Measurements from ENCODE around the gene ZNF593OS.
A peak's percentile ranks its signal among the peaks of the same experiment; 100 is the strongest.

ZNF593OS gene

DNA sequence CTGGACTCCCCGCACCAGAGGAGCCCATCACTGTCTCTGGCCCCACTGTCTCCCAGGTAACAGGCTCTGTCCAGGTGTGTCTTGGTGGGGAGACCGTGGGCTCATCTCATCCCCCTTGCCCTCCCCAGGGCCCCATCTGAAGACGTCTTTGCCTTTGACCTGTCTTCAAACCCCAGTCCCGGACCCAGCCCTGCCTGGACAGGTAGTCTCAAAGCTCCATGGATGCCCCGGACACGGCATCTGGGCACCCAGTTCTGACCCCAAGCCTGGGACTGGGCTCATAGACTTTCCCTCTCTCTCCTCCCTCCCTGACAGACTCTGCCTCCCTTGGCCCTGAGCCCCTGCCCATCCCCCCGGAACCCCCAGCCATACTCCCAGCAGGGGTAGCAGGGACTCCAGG lies 12.5 kb upstream of the ZNF593OS start:
- no peak for DNase-seq (ENCODE audit: low read depth in 3 of 3)

DNA sequence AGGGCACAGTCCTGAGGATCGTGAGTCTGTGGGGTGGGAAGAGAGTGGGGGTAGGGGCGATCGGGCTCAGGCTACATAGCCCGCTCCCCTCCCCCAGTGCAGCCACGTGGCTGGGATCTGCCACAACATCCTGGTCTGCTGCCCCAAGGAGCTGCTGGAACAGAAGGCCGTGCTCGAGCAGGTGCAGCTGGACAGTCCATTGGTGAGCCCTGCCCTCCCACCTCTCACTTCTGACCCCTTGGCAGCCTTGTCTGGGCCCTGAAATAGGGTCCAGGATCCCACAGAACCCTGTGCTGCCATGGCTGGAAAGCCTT lies 10.7 kb upstream of the ZNF593OS start:
- no peak for DNase-seq (ENCODE audit: low read depth in 3 of 3)

DNA sequence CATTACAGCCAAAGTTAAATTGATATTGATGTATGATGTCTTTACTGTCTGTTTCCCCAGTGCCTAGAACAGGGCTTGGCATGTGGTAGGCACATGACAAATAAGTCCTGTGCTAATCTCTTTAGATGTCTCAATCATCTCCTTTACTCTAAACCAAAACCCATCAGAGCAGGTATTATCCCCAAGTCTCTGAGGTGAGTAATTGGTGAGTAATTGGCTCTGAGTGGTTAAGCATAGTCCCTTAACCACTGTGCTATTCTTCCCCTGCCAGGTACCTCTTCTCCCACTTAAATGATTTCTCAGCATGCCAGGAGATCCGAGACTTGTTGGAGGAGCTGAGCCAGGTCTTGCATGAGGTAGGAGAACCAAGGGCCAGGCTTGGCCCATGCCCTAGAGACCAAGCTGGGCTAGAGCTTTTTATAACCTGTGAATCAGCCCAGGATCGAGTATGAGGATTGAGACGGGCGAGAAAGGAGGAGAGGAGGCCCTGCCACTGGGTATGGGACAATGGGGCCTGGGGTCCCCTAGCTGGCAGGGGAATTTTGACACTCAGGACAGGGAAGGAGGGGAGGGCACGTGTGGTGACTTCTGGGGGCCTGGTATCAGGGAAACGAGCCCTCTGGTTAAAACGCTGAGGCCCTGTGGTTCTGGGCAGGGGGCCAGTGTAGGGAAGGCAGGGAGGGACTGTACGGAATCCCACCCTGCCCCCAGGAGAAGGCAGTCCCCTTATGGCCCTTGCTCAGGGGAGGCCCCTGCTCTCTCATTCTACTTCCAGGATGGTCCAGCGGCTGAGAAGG lies 10.2 kb upstream of the ZNF593OS start:
- DNase-seq (ENCODE audit: low read depth in 3 of 3): no peak

GRCh38 chr1:26180010-26180506 lies 8.4 kb upstream of the ZNF593OS start:
- DNase-seq (ENCODE audit: low read depth in 3 of 3): no peak

- peak in 1 of 3 experiments; percentile 37 for DNase-seq (ENCODE audit: low read depth in 3 of 3)
Measured at GRCh38 chr1:26177182-26177684, 5.6 kb upstream of the ZNF593OS start, which contains the start of gene CNKSR1. Gene CNKSR1 (plus strand): TSS chr1:26177491. CDS start chr1:26177548, 57 bp downstream.

- DNase-seq (ENCODE audit: low read depth in 3 of 3): no peak
Measured at GRCh38 chr1:26175346-26175745, 3.7 kb upstream of the ZNF593OS start.

GRCh38 chr1:26170472-26170821 lies 1.2 kb downstream of the ZNF593OS start:
- no peak for DNase-seq (ENCODE audit: low read depth in 3 of 3)

DNA sequence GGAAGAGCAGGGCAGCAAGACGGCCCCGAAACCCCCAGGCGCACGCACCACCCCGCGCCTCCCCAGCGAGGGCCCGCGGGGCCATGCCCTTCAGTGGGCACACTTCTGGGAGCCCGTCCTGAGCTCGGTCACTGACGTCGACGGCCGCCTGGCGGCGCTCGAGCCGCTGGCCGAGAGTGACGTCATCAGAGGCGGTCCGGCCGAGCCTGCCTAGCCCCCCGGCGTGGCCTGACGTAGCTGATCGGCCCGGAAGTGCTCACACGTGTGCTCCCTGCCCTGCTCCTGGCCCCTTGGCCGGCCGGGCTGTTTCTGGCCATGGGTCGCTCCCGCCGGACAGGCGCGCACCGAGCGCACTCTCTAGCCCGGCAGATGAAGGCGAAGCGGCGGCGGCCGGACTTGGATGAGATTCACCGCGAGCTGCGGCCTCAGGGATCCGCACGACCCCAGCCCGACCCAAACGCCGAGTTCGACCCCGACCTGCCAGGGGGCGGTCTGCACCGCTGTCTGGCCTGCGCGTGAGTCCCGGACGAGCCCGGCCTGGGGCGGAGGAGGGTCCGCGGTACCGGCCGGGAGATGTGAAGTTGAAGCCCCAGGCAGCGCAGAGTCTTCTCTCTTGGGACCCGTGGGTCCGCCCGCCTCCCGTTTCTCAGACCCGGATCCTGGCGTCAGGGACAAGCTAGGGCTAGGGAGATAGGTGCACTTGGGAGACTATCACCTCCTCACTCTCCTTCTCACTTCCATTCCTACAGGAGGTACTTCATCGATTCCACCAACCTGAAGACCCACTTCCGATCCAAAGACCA lies 1.8 kb downstream of the ZNF593OS start, which contains the start of gene ZNF593:
TSS of gene ZNF593 (plus strand) at position 240 of the 803 bp plus-strand sequence. CDS start at position 316, 76 bp downstream.
- DNase-seq (ENCODE audit: low read depth in 3 of 3): peak; percentile 81 to 89 (median 84)

GRCh38 chr1:26169198-26169554 lies 2.5 kb downstream of the ZNF593OS start:
- no peak for DNase-seq (ENCODE audit: low read depth in 3 of 3)

GRCh38 chr1:26168410-26169197 lies 3.0 kb downstream of the ZNF593OS start, which contains the start of gene C1orf232:
Gene C1orf232 (minus strand): TSS chr1:26168963. CDS start chr1:26168499, 464 bp downstream.
- DNase-seq (ENCODE audit: low read depth in 3 of 3): no peak

GRCh38 chr1:26166719-26167281 lies 4.8 kb downstream of the ZNF593OS start:
- no peak for DNase-seq (ENCODE audit: low read depth in 3 of 3)

DNA sequence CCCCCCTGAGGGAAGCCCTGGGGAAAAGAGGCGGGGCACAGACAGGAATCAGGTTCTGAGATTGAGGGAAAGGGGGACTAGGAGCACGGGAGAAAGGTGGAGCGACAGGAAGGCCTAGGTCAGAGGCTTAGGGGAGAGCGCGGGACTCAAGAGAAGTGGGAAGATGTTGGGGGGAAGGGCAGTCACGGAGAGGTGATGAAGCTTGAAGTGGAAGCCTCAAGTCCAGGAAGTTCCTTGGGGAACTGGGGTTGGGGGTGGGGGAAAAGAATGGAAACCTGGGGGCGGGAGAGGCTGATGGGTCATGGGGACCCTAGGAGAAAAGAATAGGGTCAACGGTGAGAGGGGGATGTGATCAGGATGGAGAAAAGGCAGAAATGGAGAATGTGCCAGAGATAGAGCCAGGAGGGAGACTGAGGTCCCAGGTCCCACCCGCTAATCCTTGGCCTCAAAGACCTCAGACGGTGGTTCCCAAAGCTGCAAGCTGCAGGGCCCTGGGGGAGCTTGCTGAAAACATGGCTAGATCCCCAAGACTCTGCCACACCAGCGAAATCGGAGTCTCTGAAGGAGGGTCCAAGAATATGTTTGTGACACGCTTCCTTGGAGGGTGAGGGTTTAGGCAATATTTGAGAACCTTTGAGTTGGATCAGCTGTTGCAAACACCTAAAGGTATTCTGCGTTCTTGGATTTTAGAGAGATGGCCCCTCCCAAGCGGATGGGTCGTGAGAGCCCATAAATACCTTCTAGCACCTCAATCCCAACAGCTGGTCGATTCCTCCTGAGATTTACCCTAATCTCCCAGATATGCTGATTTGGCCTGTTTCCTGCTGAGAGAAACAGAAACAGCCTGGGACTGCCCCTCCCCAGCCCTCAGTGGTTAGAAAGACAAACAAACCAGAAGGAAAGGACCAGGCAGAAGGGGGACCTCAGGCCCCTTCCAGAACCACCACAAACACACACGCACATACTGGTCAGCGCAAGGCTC lies 6.5 kb downstream of the ZNF593OS start:
- no peak for DNase-seq (ENCODE audit: low read depth in 3 of 3)

GRCh38 chr1:26164036-26164860 lies 7.4 kb downstream of the ZNF593OS start:
- peak in 2 of 3 experiments; percentile 19 to 42 for DNase-seq (ENCODE audit: low read depth in 3 of 3)

DNA sequence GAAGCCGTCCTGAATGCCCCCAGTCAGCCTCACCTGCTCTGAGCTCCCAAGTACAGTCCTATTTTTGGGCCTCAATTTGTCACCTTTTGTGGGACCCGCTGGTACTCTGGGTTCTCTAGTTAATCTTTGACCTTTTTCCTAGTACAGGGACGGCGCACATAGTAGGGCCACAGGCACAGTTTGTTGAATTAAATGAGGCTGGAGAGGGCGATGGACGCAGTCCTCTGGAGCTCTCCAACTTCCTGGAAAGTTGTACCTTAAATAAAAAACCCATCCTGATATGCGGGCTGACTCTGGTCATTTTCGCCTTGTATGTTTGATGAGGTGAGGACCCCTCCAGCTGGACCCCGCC lies 8.0 kb downstream of the ZNF593OS start:
- no peak for DNase-seq (ENCODE audit: low read depth in 3 of 3)

DNA sequence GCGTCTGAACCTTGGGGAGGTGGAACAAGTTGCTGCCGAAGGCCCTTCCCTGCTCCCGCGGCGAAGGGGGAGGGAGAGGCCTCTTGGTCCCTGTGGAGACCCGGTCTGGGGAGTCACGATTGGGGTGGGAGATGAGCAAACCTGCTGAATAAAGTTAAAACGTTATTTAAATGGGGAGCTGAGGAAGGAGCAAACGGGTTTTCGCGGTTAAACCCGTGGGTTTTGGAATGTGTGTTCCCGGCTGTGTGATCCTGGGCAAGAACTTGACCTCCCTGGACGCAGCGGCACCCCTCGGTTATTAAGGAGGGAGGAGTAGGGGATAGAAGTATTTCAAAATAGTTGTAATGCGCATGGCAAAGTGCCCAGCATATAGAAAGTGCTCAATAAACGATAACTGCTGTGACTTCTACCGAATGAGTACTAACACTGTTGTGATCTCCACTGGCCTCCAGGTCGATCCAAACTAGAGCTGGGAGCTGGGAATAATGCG lies 9.4 kb downstream of the ZNF593OS start:
- DNase-seq (ENCODE audit: low read depth in 3 of 3): no peak

GRCh38 chr1:26161415-26162219 lies 10.0 kb downstream of the ZNF593OS start:
- peak in 1 of 3 experiments; percentile 51 for DNase-seq (ENCODE audit: low read depth in 3 of 3)

GRCh38 chr1:26160527-26161414 lies 10.9 kb downstream of the ZNF593OS start:
- DNase-seq (ENCODE audit: low read depth in 3 of 3): no peak

Data from stimulated activated CD4-positive, alpha-beta T cell treated with anti-CD3 and anti-CD28 coated beads, TNF-alpha, amount 100 ng/mL, for 24 hours (primary cell).